Peyer's patch (tissue), 4 donors: ENCODE measurements around the gene DENND4C. TPM values are rescaled to one million over a fixed set of nuclear protein-coding genes. Genes with fewer than 3 reads are reported as not detected.
A peak's percentile ranks its signal among the peaks of the same experiment; 100 is the strongest.
"Not testable (repeated sequence)": the region's sequence is repeated elsewhere in the genome, so short reads cannot be mapped to it uniquely, and the experiment has no call there.

Experiments
- DNase-seq, 3 donors: peaks; one replicate each; pipeline ENCODE4 v3.0.0-alpha.2; 2017 to 2019
- H3K27ac ChIP-seq, 4 donors: fragments of 200-600 bp; sonication (generic); one replicate each; pipeline ENCODE4 v1.5.1; 2016 to 2019
- H3K27me3 ChIP-seq, 2 donors: fragments of 200-600 bp; sonication (generic); one replicate each; pipeline ENCODE4 v1.5.1; 2019
- H3K36me3 ChIP-seq, 3 donors: fragments of 200-600 bp; sonication (generic); one replicate each; pipeline ENCODE4 v1.5.1; 2016 to 2019
- H3K4me1 ChIP-seq, 4 donors: fragments of 200-600 bp; sonication (generic); one replicate each; pipeline ENCODE4 v1.5.1; 2016 to 2019
- H3K4me3 ChIP-seq, 4 donors: fragments of 200-600 bp; sonication (generic); 1 replicate in 3 of 4; 2 replicates in 1 of 4; pipeline ENCODE4 v1.5.1; 2016 to 2019; ENCODE audit warnings: mild to moderate bottlenecking in 1 of 4
- H3K9me3 ChIP-seq, 4 donors: fragments of 200-600 bp; sonication (generic); one replicate each; pipeline ENCODE4 v1.5.1; 2016 to 2019; ENCODE audit warnings: mild to moderate bottlenecking in 1 of 4
- POLR2A ChIP-seq, 2 donors: fragments of 450-650 bp; IDR thresholded peaks; one replicate each; pipeline ENCODE4 v1.5.1; 2017; ENCODE audit warnings: antibody characterized with exemption in 2 of 2, mild to moderate bottlenecking in 2 of 2, moderate library complexity in 2 of 2
- total RNA-seq, 4 donors: library from RNA; depleted of rRNA; stranded (reverse); fragments of >200 nt; gene quantifications; one replicate each; pipeline ENCODE4 v1.1.0, GENCODE V29; 2016
- TF ChIP-seq, protein P1 (sequence below), 6 experiments: fragments of 450-650 bp in 4 of 6; fragments of 200-600 bp in 2 of 6; sonication (generic) in 1 of 6; IDR thresholded peaks; one replicate each; pipeline ENCODE4 v1.5.1; 2017 to 2019; ENCODE audit warnings: antibody characterized with exemption in 6 of 6, mild to moderate bottlenecking in 3 of 6, moderate library complexity in 1 of 6

The DENND4C gene
- total RNA-seq, 4 donors from 2014 or later: 89.1 to 188 (median 154) TPM

DNA sequence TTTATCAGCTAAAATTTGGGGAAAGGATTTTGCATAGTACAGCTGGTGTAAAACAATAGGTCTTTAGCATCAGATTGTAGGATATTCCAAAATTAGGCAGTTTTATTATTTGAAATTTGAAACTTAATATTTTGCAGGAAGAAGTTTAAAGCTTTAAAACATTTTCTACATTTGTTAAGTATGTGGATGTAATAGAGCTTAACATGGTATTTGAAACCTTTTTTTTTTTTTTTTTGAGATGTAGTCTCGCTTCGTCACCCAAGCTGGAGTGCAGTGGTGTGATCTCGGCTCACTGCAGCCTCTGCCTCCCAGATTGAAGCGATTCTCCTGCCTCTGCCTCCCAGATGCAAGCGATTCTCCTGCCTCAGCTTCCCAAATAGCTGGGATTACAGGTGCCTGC is 2.9 kb downstream of the DENND4C start:
- no peaks in the 10 kb centered on the region for H3K9me3 ChIP-seq
- H3K4me1 ChIP-seq: peaks cover 0 to 15% (median 0%) of the 10 kb centered on the region in 4 donors
- no peak for TF ChIP-seq POLR2A (IDR thresholded peaks at IDR 0.05)
- TF ChIP-seq, protein P1, sequence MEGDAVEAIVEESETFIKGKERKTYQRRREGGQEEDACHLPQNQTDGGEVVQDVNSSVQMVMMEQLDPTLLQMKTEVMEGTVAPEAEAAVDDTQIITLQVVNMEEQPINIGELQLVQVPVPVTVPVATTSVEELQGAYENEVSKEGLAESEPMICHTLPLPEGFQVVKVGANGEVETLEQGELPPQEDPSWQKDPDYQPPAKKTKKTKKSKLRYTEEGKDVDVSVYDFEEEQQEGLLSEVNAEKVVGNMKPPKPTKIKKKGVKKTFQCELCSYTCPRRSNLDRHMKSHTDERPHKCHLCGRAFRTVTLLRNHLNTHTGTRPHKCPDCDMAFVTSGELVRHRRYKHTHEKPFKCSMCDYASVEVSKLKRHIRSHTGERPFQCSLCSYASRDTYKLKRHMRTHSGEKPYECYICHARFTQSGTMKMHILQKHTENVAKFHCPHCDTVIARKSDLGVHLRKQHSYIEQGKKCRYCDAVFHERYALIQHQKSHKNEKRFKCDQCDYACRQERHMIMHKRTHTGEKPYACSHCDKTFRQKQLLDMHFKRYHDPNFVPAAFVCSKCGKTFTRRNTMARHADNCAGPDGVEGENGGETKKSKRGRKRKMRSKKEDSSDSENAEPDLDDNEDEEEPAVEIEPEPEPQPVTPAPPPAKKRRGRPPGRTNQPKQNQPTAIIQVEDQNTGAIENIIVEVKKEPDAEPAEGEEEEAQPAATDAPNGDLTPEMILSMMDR (IDR thresholded peaks at IDR 0.05): no peak
- DNase-seq: no peak
- no peaks in the 10 kb centered on the region for H3K36me3 ChIP-seq
- H3K27me3 ChIP-seq: no peaks in the 10 kb centered on the region
- no peak overlapping the region for H3K27ac ChIP-seq
- H3K4me3 ChIP-seq: peak overlapping the region in 2 of 4 donors; percentile 86 to 93

DNA sequence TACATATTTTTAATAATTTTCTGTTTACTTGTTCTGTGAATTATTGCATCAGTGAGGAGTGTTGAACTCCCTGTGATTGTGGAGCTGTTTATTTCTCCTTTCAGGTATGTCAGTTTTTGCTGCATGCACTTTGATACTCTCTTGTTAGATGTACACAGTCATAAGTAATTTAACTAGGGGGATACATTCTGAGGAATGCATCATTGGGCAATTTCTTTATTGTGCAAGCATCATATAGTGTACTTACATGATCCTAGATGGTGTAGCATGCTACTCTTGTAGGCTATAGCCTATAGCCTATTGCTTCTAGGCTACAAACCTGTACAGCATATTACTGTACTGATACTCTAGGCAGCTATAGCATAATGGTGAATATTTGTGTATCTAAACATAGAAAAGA is 9.5 kb downstream of the DENND4C start:
- no peak for DNase-seq
- H3K4me1 ChIP-seq: no peaks in the 10 kb centered on the region
- H3K9me3 ChIP-seq: no peaks in the 10 kb centered on the region
- TF ChIP-seq, protein P1 (IDR thresholded peaks at IDR 0.05): no peak
- TF ChIP-seq POLR2A (IDR thresholded peaks at IDR 0.05): no peak
- peaks cover 0 to 5% (median 0%) of the 10 kb centered on the region in 3 donors for H3K36me3 ChIP-seq
- no peaks in the 10 kb centered on the region for H3K27me3 ChIP-seq
- H3K27ac ChIP-seq: no peak overlapping the region
- H3K4me3 ChIP-seq: no peak overlapping the region

DNA sequence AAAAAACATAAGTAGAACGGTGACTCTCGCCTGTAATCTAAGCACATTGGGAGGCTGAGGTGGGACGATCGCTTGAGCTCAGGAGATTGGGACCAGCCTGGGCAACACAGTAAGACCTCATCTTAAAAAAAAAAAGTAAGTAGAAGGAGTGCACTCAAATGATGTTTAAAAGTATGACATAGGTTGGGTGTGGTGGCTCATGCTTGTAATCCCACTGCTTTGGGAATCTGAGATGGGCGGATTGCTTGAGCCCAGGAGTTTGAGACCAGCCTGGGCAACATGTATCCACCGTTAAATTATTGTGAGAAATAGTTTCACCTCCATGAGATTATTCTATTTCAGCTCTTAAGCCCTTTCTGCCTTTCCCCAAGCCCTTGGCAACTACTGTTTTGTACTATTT is 11.2 kb downstream of the DENND4C start:
- TF ChIP-seq POLR2A (IDR thresholded peaks at IDR 0.05): no peak
- TF ChIP-seq, protein P1 (IDR thresholded peaks at IDR 0.05): no peak

DNA sequence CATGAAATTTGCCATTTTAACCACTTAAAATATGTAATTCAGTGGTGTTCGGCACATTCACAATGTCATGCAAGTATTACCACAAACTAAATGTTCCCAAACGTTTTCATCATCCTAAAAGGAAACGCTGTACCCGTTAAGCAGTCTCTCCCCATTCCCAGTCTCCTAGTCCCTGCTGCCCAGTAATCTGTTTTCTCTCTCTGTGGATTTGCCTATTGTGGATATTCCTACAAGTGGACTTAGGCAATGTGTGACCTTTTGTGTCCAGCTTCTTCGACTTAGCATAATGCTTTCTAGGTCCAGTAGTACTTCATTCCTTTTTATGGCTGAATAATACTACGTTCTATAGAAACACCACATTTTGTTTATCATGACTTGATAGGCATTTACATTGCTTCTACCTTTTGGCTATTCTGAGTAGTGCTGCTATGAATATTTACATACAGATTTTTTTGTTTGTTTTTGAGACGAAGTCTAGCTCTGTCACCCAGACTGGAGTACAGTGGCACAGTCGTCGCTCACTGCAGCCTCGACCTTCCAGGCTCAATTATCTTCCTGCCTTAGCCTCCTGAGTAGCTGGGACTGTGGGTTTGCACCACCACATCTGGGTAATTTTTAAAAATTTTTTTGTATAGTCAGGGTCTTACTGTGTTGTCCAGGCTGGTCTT is 13.0 kb downstream of the DENND4C start:
- no peak for TF ChIP-seq POLR2A (IDR thresholded peaks at IDR 0.05)
- Histone ChIP-seq H3K27ac (no peak overlapping the region), H3K4me1 (peaks cover 0 to 7% (median 0%) of the 10 kb centered on the region in 4 donors), H3K9me3 (no peaks in the 10 kb centered on the region), H3K27me3 (no peaks in the 10 kb centered on the region), H3K4me3 (no peak overlapping the region), H3K36me3 (peaks cover 0 to 5% (median 0%) of the 10 kb centered on the region in 3 donors)
- no peak for DNase-seq

More for the DNA sequence above, 11.2 kb downstream of the DENND4C start:
- no peaks in the 10 kb centered on the region for H3K9me3 ChIP-seq
- H3K4me1 ChIP-seq: peaks cover 0 to 4% (median 0%) of the 10 kb centered on the region in 4 donors
- peaks cover 0 to 5% (median 0%) of the 10 kb centered on the region in 3 donors for H3K36me3 ChIP-seq
- no peak overlapping the region for H3K27ac ChIP-seq
- no peaks in the 10 kb centered on the region for H3K27me3 ChIP-seq
- no peak for DNase-seq
- no peak overlapping the region for H3K4me3 ChIP-seq

DNA sequence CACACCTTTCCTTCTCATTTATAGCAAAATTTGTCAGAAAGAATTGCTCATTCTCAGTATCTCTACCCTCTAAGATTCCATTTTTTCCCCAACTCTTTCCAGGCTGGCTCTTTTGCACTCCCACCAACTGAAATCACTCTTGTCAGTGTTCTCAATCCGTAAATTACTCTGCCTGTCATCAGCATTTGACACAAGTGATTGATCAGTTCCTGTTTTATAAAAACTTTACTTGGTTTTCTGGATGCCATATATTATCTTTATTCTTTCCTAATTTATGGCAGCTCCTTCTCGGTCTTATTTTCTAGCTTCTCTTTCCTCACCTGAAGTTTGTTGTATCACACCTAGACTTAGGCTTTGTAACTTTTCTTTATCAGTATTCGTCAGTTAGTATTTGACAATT is 16.4 kb downstream of the DENND4C start:
- no peak overlapping the region for H3K27ac ChIP-seq

DNA sequence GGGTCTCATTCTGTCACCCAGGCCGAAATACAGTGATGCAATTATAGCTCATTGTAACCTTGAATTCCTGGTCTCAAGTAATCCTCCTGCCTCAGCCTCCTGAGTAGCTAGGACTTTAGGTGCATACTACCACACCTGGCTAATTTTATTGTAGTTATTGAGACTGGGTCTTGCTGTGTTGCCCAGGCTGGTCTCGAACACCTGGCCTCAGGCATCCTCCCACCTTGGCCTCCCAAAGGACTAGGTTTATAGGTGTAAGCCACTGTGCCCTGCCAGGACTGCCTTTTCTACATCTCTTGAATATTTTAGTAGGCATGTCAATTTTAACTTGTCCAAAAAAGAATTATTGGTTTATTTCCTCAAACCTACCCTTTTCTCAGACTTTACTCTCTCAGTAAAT is 16.9 kb downstream of the DENND4C start:
- no peak for DNase-seq
- H3K27me3 ChIP-seq: no peaks in the 10 kb centered on the region
- no peak overlapping the region for H3K27ac ChIP-seq
- no peak overlapping the region for H3K4me3 ChIP-seq
- H3K4me1 ChIP-seq: peaks cover 0 to 16% (median 3%) of the 10 kb centered on the region in 4 donors
- H3K9me3 ChIP-seq: no peaks in the 10 kb centered on the region
- H3K36me3 ChIP-seq: peaks cover 0 to 5% (median 0%) of the 10 kb centered on the region in 3 donors
- TF ChIP-seq POLR2A (IDR thresholded peaks at IDR 0.05): no peak
- TF ChIP-seq, protein P1 (IDR thresholded peaks at IDR 0.05): no peak

More for the DNA sequence above, 16.4 kb downstream of the DENND4C start:
- no peak for TF ChIP-seq POLR2A (IDR thresholded peaks at IDR 0.05)
- TF ChIP-seq, protein P1 (IDR thresholded peaks at IDR 0.05): no peak
- Histone ChIP-seq H3K36me3 (peaks cover 0 to 5% (median 0%) of the 10 kb centered on the region in 3 donors), H3K27me3 (no peaks in the 10 kb centered on the region), H3K4me1 (peaks cover 0 to 14% (median 3%) of the 10 kb centered on the region in 4 donors), H3K4me3 (no peak overlapping the region), H3K9me3 (no peaks in the 10 kb centered on the region)
- DNase-seq: no peak

DNA sequence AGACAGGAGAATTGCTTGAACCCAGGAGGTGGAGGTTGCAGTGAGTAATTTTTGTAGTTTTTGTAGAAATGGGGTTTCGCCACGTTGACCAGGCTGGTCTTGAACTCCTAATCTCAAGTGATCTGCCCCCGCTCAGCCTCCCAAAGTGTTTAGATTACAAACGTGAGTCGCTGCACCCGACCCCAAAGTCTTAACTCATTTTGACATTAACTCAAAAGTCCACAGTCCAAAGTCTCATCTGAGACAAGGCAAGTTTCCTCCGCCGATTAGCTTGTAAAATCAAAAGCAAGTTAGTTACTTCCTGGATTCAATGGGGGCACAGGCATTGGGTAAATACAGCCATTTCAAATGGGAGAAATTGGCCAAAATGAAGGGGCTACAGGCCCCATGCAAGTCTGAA is 19.9 kb downstream of the DENND4C start:
- Histone ChIP-seq H3K4me1 (peaks cover 0 to 16% (median 5%) of the 10 kb centered on the region in 4 donors), H3K27ac (peak overlapping the region in 1 of 4 donors; percentile 44)
- not testable (repeated sequence) for DNase-seq, H3K36me3 ChIP-seq, H3K27me3 ChIP-seq, H3K9me3 ChIP-seq, H3K4me3 ChIP-seq

DNA sequence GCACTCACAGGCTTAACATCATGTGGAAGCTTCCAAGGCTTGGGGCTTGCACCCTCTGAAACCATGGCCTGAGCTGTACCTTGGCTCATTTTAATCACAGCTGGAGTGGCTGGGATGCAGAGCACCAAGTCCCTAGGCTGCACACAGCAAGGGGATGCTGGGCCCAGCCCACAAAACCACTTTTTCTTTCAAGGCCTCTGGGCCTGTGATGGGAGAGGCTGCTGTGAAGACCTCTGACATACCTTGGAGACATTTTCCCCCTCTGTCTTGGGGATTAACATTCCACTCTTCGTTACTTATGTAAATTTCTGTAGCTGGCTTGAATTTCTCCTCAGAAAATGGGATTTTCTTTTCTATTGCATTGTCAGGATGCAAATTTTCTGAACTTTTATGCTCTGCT is 20.7 kb downstream of the DENND4C start:
- not testable (repeated sequence) for DNase-seq, H3K4me3 ChIP-seq, H3K27me3 ChIP-seq, H3K36me3 ChIP-seq, H3K9me3 ChIP-seq
- H3K27ac ChIP-seq: peak overlapping the region in 1 of 4 donors; percentile 34
- H3K4me1 ChIP-seq: peaks cover 0 to 16% (median 5%) of the 10 kb centered on the region in 4 donors

DNA sequence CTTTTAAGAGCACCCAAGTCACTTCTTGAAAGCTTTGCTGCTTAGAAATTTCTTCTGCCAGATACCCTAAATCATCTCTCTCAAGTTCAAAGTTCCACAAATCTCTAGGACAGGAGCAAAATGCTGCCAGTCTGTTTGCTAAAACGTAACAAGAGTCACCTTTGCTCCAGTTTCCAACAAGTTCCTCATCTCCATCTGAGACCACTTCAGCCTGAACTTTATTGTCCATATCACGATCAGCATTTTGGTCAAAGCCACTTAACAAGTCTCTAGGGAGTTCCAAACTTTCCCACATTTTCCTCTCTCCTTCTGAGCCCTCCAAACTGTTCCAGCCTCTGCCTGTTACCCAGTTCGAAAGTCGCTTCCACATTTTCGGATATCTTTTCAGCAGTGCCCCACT is 21.1 kb downstream of the DENND4C start:
- H3K4me1 ChIP-seq: peaks cover 0 to 16% (median 3%) of the 10 kb centered on the region in 4 donors

More for the DNA sequence above, 21.1 kb downstream of the DENND4C start:
- H3K4me3 ChIP-seq, DNase-seq, H3K27ac ChIP-seq, H3K27me3 ChIP-seq, H3K36me3 ChIP-seq, H3K9me3 ChIP-seq: not testable (repeated sequence)
